ENCODE results near the gene TMEM62. TPM values are rescaled to one million over a fixed set of nuclear protein-coding genes. Genes with fewer than 3 reads are reported as not detected.

Gene TMEM62
- total and polyA plus RNA-seq, 2 donors (not counting 1 experiment from before 2014, with no cell fraction given): 18.6 to 65.3 TPM

DNA sequence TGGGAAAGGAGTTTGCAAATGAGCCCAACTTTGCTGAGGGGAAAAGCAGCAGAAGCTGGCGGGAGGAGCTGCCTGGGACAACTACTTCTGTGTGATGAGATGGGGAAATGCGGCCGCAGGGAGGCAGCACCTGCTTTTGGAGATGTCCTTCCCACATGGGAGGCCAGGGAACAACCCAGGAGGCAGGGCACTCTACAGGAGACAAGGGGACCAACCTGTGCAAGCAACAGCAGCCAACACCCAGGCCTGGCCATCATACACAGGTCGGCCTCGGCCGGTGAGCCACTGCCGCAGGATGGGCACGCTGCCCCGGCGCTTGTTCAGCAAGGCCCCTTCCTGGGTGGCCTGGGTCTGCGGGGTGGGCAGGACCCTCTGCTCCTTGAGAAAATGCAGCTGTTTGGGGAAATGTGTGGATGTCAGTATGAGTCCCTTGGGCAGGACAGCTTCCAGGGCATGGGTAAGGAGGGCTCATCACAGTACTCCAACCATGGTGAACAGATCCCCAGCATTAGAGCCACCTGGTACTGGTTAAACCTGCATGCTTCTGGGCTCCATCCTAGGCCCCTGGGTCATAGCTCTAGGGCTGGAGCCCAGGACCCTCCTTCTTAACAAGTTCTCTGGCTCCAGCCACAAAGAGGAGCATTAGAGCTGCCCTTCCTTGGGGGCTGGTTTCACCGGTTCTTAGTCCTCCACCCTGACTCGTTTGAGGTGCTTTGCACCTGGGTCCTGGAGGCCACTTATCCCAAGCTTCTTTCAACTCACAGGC, 75.9 kb downstream of the TMEM62 start:
- CTCF ChIA-PET: interaction anchor here (0.6 kb wide), 1 partner anchor 198 kb away, joined by 4 read pairs; no protein-coding TSS in a partner anchor
- TF ChIP-seq, protein P1, sequence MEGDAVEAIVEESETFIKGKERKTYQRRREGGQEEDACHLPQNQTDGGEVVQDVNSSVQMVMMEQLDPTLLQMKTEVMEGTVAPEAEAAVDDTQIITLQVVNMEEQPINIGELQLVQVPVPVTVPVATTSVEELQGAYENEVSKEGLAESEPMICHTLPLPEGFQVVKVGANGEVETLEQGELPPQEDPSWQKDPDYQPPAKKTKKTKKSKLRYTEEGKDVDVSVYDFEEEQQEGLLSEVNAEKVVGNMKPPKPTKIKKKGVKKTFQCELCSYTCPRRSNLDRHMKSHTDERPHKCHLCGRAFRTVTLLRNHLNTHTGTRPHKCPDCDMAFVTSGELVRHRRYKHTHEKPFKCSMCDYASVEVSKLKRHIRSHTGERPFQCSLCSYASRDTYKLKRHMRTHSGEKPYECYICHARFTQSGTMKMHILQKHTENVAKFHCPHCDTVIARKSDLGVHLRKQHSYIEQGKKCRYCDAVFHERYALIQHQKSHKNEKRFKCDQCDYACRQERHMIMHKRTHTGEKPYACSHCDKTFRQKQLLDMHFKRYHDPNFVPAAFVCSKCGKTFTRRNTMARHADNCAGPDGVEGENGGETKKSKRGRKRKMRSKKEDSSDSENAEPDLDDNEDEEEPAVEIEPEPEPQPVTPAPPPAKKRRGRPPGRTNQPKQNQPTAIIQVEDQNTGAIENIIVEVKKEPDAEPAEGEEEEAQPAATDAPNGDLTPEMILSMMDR (IDR thresholded peaks at IDR 0.05): no peak
- no peak for TF ChIP-seq EZH2 (IDR thresholded peaks at IDR 0.05; ENCODE audit: borderline replicate concordance, insufficient read depth, low read depth, low read length, poor library complexity, severe bottlenecking)
- peaks cover 24% of the 10 kb centered on the region for H3K27me3 Mint-ChIP-seq
- no peaks in the 10 kb centered on the region for H3K9me3 Mint-ChIP-seq (ENCODE audit: insufficient read depth)
- ATAC-seq (ENCODE audit: low read depth) (no peak), DNase-seq (no peak)
- Histone ChIP-seq H3K9ac (ENCODE audit: low read length) (no peak overlapping the region), H3K4me1 (ENCODE audit: control insufficient read depth in 2 of 2, insufficient read depth in 2 of 2, low read length in 2 of 2) (no peaks in the 10 kb centered on the region), H3K27me3 (replicated peaks in 1 of 4; ENCODE audit: control extremely low read depth in 1 of 4, control insufficient read depth in 3 of 4, insufficient read depth in 4 of 4, low read length in 3 of 4) (peaks cover 0 to 11% (median 0%) of the 10 kb centered on the region in 4 experiments), H2AFZ (ENCODE audit: insufficient read depth, low read depth, low read length, poor library complexity, severe bottlenecking) (no peak overlapping the region), H3K27ac (ENCODE audit: low read length in 2 of 2) (no peak overlapping the region), H3K4me2 (replicated peaks; ENCODE audit: low read depth, low read length, poor library complexity, severe bottlenecking) (no peak overlapping the region), H3K36me3 (replicated peaks in 1 of 2; ENCODE audit: control extremely low read depth in 1 of 2, control insufficient read depth in 1 of 2, extremely low read depth in 1 of 2, insufficient read depth in 2 of 2, low read length in 1 of 2) (no peaks in the 10 kb centered on the region), H3K4me3 (ENCODE audit: control extremely low read depth in 1 of 5, extremely low read depth in 1 of 5, insufficient read depth in 1 of 5, low read depth in 2 of 5, low read length in 4 of 5) (no peak overlapping the region), H4K20me1 (ENCODE audit: control insufficient read depth, insufficient read depth, low read length, poor library complexity, severe bottlenecking) (no peaks in the 10 kb centered on the region), H3K9me3 (ENCODE audit: control extremely low read depth in 1 of 3, control insufficient read depth in 2 of 3, insufficient read depth in 1 of 3, low read length in 2 of 3) (no peaks in the 10 kb centered on the region), H3K79me2 (ENCODE audit: control insufficient read depth, insufficient read depth, low read length) (no peaks in the 10 kb centered on the region)
- WGBS (ENCODE audit: insufficient coverage): 82% methylated on average over 8 of the region's 13 CpGs
- no peak overlapping the region for H3K4me3 Mint-ChIP-seq
- H3K4me1 Mint-ChIP-seq: peaks cover 3% of the 10 kb centered on the region
- POLR2A ChIA-PET: no interaction called here
- intact Hi-C loops (cut with micrococcal nuclease): no loop called here
- no peak overlapping the region for H3K27ac Mint-ChIP-seq

DNA sequence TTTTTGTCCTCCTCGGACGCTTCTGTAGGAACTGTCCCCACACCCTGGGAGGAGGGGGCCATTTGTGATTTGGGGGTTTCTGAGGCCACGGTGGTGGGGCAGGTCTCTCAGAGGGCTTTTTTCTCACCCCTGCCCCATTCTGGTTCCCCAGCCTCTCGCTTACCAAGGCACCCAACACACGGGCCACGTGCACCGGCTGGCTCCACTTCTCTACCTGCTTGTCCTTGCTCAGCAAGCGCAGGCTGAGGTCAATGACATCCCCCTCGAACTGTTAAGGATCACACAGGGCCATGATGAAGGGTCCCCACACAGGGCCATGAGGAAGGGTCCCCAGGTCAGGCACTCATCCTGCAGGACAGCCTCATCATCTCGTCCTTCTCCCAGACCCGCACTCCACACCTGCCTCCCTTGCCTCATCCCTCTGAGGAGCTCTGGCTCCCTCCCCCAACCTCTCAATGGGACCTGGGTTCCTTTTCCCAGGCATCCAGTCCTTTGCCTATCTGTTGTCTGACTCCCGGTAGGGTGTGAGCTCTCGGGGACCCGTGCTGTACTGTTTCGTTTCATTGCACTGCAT, 76.9 kb downstream of the TMEM62 start:
- Histone ChIP-seq H3K36me3 (replicated peaks in 1 of 2; ENCODE audit: control extremely low read depth in 1 of 2, control insufficient read depth in 1 of 2, extremely low read depth in 1 of 2, insufficient read depth in 2 of 2, low read length in 1 of 2) (no peaks in the 10 kb centered on the region), H3K4me3 (ENCODE audit: control extremely low read depth in 1 of 5, extremely low read depth in 1 of 5, insufficient read depth in 1 of 5, low read depth in 2 of 5, low read length in 4 of 5) (no peak overlapping the region), H3K27me3 (replicated peaks in 1 of 4; ENCODE audit: control extremely low read depth in 1 of 4, control insufficient read depth in 3 of 4, insufficient read depth in 4 of 4, low read length in 3 of 4) (peaks cover 0 to 11% (median 0%) of the 10 kb centered on the region in 4 experiments), H3K27ac (ENCODE audit: low read length in 2 of 2) (no peak overlapping the region), H3K4me1 (ENCODE audit: control insufficient read depth in 2 of 2, insufficient read depth in 2 of 2, low read length in 2 of 2) (no peaks in the 10 kb centered on the region), H2AFZ (ENCODE audit: insufficient read depth, low read depth, low read length, poor library complexity, severe bottlenecking) (no peak overlapping the region), H4K20me1 (ENCODE audit: control insufficient read depth, insufficient read depth, low read length, poor library complexity, severe bottlenecking) (no peaks in the 10 kb centered on the region), H3K79me2 (ENCODE audit: control insufficient read depth, insufficient read depth, low read length) (no peaks in the 10 kb centered on the region), H3K9ac (ENCODE audit: low read length) (no peak overlapping the region), H3K9me3 (ENCODE audit: control extremely low read depth in 1 of 3, control insufficient read depth in 2 of 3, insufficient read depth in 1 of 3, low read length in 2 of 3) (no peaks in the 10 kb centered on the region), H3K4me2 (replicated peaks; ENCODE audit: low read depth, low read length, poor library complexity, severe bottlenecking) (no peak overlapping the region)
- no peak for TF ChIP-seq EZH2 (IDR thresholded peaks at IDR 0.05; ENCODE audit: borderline replicate concordance, insufficient read depth, low read depth, low read length, poor library complexity, severe bottlenecking)
- TF ChIP-seq, protein P1 (IDR thresholded peaks at IDR 0.05): no peak
- H3K27ac Mint-ChIP-seq: no peak overlapping the region
- H3K4me3 Mint-ChIP-seq: no peak overlapping the region
- 84% methylated on average over 13 of the region's 15 CpGs for WGBS (ENCODE audit: insufficient coverage)
- ATAC-seq (ENCODE audit: low read depth) (no peak), DNase-seq (no peak)
- H3K27me3 Mint-ChIP-seq: peaks cover 20% of the 10 kb centered on the region
- ChIA-PET POLR2A (no interaction called here), CTCF (interaction anchor here (0.6 kb wide), 1 partner anchor 199 kb away, joined by 4 read pairs; no protein-coding TSS in a partner anchor)
- no peaks in the 10 kb centered on the region for H3K9me3 Mint-ChIP-seq (ENCODE audit: insufficient read depth)
- H3K4me1 Mint-ChIP-seq: no peaks in the 10 kb centered on the region
- intact Hi-C loops (cut with micrococcal nuclease): no loop called here

Data from B cell (primary cell).